HepG2 (cell line): ENCODE data around the gene LSM14B. TPM values are rescaled to one million over a fixed set of nuclear protein-coding genes. Genes with fewer than 3 reads are reported as not detected.

ENCODE experiments used
- ATM ChIP-seq: fragments of 450-650 bp; IDR thresholded peaks from 2 replicates; pipeline ENCODE4 v1.7.1; 2017; ENCODE audit warnings: mild to moderate bottlenecking, borderline replicate concordance
- BCL3 ChIP-seq: sonication (generic); formaldehyde crosslinking; IDR thresholded peaks from 2 replicates; pipeline ENCODE4 v1.5.1; 2020; ENCODE audit warnings: mild to moderate bottlenecking, missing genetic modification reagents, moderate library complexity
- MAFG ChIP-seq: sonication (generic); formaldehyde crosslinking; IDR thresholded peaks from 2 replicates; pipeline ENCODE4 v1.5.1; 2020; ENCODE audit warnings: mild to moderate bottlenecking, missing genetic modification reagents
- MEIS1 ChIP-seq: sonication (generic); formaldehyde crosslinking; IDR thresholded peaks from 2 replicates; pipeline ENCODE4 v1.9.0; 2021; ENCODE audit warnings: mild to moderate bottlenecking, missing genetic modification reagents, moderate library complexity, borderline replicate concordance
- PLRG1 ChIP-seq: fragments of 450-650 bp; conservative IDR thresholded peaks from 2 replicates; pipeline ENCODE4 v1.6.1; 2016
- POGZ ChIP-seq: sonication (generic); formaldehyde crosslinking; IDR thresholded peaks from 2 replicates; pipeline ENCODE4 v1.4.0; 2020; ENCODE audit warnings: mild to moderate bottlenecking, missing genetic modification reagents
- POLR2A ChIP-seq, 2 experiments: IDR thresholded peaks; 2 replicates each; pipeline ENCODE4 v1.6.1; 2011; ENCODE audit warnings: low read depth in 2 of 2, low read length in 2 of 2, mild to moderate bottlenecking in 1 of 2, moderate library complexity in 1 of 2; ENCODE audit not compliant: insufficient read depth in 1 of 2
- SP4 ChIP-seq: sonication (generic); formaldehyde crosslinking; IDR thresholded peaks from 2 replicates; pipeline ENCODE4 v1.8.1; 2023; ENCODE audit warnings: mild to moderate bottlenecking, missing genetic modification reagents
- ZBTB38 ChIP-seq: sonication (generic); formaldehyde crosslinking; IDR thresholded peaks from 2 replicates; pipeline ENCODE4 v1.5.1; 2020; ENCODE audit warnings: mild to moderate bottlenecking, missing genetic modification reagents
- ZNF317 ChIP-seq: sonication (generic); formaldehyde crosslinking; IDR thresholded peaks from 2 replicates; pipeline ENCODE4 v1.5.0; 2020; ENCODE audit warnings: mild to moderate bottlenecking, missing genetic modification reagents
- ZNF431 ChIP-seq: sonication (generic); formaldehyde crosslinking; IDR thresholded peaks from 2 replicates; pipeline ENCODE4 v1.9.0; 2022; ENCODE audit warnings: missing genetic modification reagents, low read depth, mild to moderate bottlenecking, borderline replicate concordance
- ZNF432 ChIP-seq: sonication (generic); formaldehyde crosslinking; IDR thresholded peaks from 2 replicates; pipeline ENCODE4 v1.5.0; 2020; ENCODE audit warnings: missing genetic modification reagents, mild to moderate bottlenecking, borderline replicate concordance
- ZNF510 ChIP-seq: sonication (generic); formaldehyde crosslinking; IDR thresholded peaks from 2 replicates; pipeline ENCODE4 v1.4.0; 2020; ENCODE audit warnings: low read depth, mild to moderate bottlenecking, missing genetic modification reagents
- ZNF569 ChIP-seq: sonication (generic); formaldehyde crosslinking; IDR thresholded peaks from 2 replicates; pipeline ENCODE4 v1.5.0; 2020; ENCODE audit warnings: mild to moderate bottlenecking, missing genetic modification reagents, moderate library complexity, borderline replicate concordance
- ZNF589 ChIP-seq: sonication (generic); formaldehyde crosslinking; conservative IDR thresholded peaks from 2 replicates; pipeline ENCODE4 v1.8.0; 2022; ENCODE audit warnings: mild to moderate bottlenecking, moderate library complexity, missing genetic modification reagents
- ZNF597 ChIP-seq: sonication (generic); formaldehyde crosslinking; IDR thresholded peaks from 2 replicates; pipeline ENCODE4 v1.5.0; 2020; ENCODE audit warnings: missing genetic modification reagents
- ZNF709 ChIP-seq: sonication (generic); formaldehyde crosslinking; IDR thresholded peaks from 2 replicates; pipeline ENCODE4 v1.5.0; 2020; ENCODE audit warnings: mild to moderate bottlenecking, missing genetic modification reagents
- ZNF724P ChIP-seq: sonication (generic); formaldehyde crosslinking; IDR thresholded peaks from 2 replicates; pipeline ENCODE4 v1.8.0; 2022; ENCODE audit warnings: missing genetic modification reagents, borderline replicate concordance
- ZSCAN29 ChIP-seq: sonication (generic); formaldehyde crosslinking; conservative IDR thresholded peaks from 2 replicates; pipeline ENCODE4 v1.4.0; 2020; ENCODE audit warnings: mild to moderate bottlenecking, missing genetic modification reagents
- polyA plus RNA-seq, 8 experiments: library from polyadenylated mRNA; depleted of rRNA in 3 of 8; stranded (reverse) in 7 of 8; unstranded in 1 of 8; fragments of >200 nt; fragmentation: Illumina TruSeq in 4 of 8; extraction: Trizol in 4 of 8; gene quantifications; 2 replicates each; pipeline versions ENCODE4 v1.2.1 to v1.2.3, GENCODE V29; 2011 to 2016; ENCODE audit warnings: low read depth in 4 of 8, missing spikeins in 1 of 8, mixed read lengths in 1 of 8; ENCODE audit not compliant: insufficient read depth in 1 of 8
- total RNA-seq, 5 experiments: library from RNA; depleted of rRNA; stranded (reverse); fragments of >200 nt; fragmentation: Illumina TruSeq; extraction: Trizol; gene quantifications; 2 replicates each; pipeline ENCODE4 v1.2.3, GENCODE V29; 2016; ENCODE audit warnings: low read depth in 1 of 5
- TF ChIP-seq, protein P1 (sequence below): fragments of 450-650 bp; IDR thresholded peaks from 2 replicates; pipeline ENCODE4 v1.6.1; 2016
- TF ChIP-seq, protein P2 (sequence below): sonication (generic); formaldehyde crosslinking; IDR thresholded peaks from 2 replicates; pipeline ENCODE4 v1.4.0; 2020; ENCODE audit warnings: missing genetic modification reagents, borderline replicate concordance
- TF ChIP-seq, protein P3 (sequence below): sonication (generic); formaldehyde crosslinking; conservative IDR thresholded peaks from 2 replicates; pipeline ENCODE4 v1.4.0; 2020; ENCODE audit warnings: missing genetic modification reagents

The LSM14B gene
- total and polyA plus RNA-seq, 2 of the 13 experiments (the other 11 are each of a cell fraction or from before 2014, with no cell fraction given) = 43.3 to 79.2 TPM

- TF ChIP-seq, protein P1, sequence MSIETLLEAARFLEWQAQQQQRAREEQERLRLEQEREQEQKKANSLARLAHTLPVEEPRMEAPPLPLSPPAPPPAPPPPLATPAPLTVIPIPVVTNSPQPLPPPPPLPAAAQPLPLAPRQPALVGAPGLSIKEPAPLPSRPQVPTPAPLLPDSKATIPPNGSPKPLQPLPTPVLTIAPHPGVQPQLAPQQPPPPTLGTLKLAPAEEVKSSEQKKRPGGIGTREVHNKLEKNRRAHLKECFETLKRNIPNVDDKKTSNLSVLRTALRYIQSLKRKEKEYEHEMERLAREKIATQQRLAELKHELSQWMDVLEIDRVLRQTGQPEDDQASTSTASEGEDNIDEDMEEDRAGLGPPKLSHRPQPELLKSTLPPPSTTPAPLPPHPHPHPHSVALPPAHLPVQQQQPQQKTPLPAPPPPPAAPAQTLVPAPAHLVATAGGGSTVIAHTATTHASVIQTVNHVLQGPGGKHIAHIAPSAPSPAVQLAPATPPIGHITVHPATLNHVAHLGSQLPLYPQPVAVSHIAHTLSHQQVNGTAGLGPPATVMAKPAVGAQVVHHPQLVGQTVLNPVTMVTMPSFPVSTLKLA = peak; percentile 89
- peak; percentile 20; the same call in 1 of the 2 replicates for TF ChIP-seq ZNF709 (CRISPR knock-in tag)
- no peak for TF ChIP-seq PLRG1
- TF ChIP-seq, protein P2, sequence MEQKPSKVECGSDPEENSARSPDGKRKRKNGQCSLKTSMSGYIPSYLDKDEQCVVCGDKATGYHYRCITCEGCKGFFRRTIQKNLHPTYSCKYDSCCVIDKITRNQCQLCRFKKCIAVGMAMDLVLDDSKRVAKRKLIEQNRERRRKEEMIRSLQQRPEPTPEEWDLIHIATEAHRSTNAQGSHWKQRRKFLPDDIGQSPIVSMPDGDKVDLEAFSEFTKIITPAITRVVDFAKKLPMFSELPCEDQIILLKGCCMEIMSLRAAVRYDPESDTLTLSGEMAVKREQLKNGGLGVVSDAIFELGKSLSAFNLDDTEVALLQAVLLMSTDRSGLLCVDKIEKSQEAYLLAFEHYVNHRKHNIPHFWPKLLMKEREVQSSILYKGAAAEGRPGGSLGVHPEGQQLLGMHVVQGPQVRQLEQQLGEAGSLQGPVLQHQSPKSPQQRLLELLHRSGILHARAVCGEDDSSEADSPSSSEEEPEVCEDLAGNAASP (CRISPR knock-in tag) = no peak
- no peak for TF ChIP-seq ZNF569 (CRISPR knock-in tag)
- no peak for TF ChIP-seq ZNF589 (CRISPR knock-in tag)
- TF ChIP-seq MAFG (CRISPR knock-in tag) = no peak
- TF ChIP-seq ZSCAN29 (CRISPR knock-in tag) = no peak
- peak; percentile 71; the same call in 1 of the 2 replicates for TF ChIP-seq ZNF510 (CRISPR knock-in tag)
- TF ChIP-seq MEIS1 (CRISPR knock-in tag) = peak; percentile 58; the same call in 1 of the 2 replicates
- TF ChIP-seq BCL3 = peak; percentile 90; the same call in 1 of the 2 replicates
- TF ChIP-seq POGZ (CRISPR knock-in tag) = peak; percentile 27; the same call in 1 of the 2 replicates
- no peak for TF ChIP-seq ZNF432 (CRISPR knock-in tag)
- TF ChIP-seq ZNF431 (CRISPR knock-in tag) = no peak; the same call in 1 of the 2 replicates
- 0 out of 2 replicates have a peak, but pooled peaks have one; percentile 50 for TF ChIP-seq ZNF317 (CRISPR knock-in tag)
- TF ChIP-seq, protein P3, sequence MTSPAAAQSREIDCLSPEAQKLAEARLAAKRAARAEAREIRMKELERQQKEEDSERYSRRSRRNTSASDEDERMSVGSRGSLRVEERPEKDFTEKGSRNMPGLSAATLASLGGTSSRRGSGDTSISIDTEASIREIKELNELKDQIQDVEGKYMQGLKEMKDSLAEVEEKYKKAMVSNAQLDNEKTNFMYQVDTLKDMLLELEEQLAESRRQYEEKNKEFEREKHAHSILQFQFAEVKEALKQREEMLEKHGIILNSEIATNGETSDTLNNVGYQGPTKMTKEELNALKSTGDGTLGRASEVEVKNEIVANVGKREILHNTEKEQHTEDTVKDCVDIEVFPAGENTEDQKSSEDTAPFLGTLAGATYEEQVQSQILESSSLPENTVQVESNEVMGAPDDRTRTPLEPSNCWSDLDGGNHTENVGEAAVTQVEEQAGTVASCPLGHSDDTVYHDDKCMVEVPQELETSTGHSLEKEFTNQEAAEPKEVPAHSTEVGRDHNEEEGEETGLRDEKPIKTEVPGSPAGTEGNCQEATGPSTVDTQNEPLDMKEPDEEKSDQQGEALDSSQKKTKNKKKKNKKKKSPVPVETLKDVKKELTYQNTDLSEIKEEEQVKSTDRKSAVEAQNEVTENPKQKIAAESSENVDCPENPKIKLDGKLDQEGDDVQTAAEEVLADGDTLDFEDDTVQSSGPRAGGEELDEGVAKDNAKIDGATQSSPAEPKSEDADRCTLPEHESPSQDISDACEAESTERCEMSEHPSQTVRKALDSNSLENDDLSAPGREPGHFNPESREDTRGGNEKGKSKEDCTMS (CRISPR knock-in tag) = no peak; the same call in 1 of the 2 replicates
- 0 out of 2 replicates have a peak, but pooled peaks have one; percentile 39 for TF ChIP-seq ZNF724P
- TF ChIP-seq ZNF597 = no peak
- TF ChIP-seq ATM = no peak
- no peak for TF ChIP-seq SP4 (CRISPR knock-in tag)
- peak; percentile 92 for TF ChIP-seq ZBTB38 (CRISPR knock-in tag)
- peak in 1 of 2 experiments; percentile 67; a peak in 2 of 4 replicates for TF ChIP-seq POLR2A (IDR thresholded peaks at IDR 0.05; ENCODE audit: insufficient read depth in 1 of 2, low read depth in 2 of 2, low read length in 2 of 2)
Observed at GRCh38 chr20:62146019-62146755, 23.9 kb downstream of the LSM14B start (continued).
